ENCODE results near the gene EMILIN1.

The EMILIN1 gene

DNA sequence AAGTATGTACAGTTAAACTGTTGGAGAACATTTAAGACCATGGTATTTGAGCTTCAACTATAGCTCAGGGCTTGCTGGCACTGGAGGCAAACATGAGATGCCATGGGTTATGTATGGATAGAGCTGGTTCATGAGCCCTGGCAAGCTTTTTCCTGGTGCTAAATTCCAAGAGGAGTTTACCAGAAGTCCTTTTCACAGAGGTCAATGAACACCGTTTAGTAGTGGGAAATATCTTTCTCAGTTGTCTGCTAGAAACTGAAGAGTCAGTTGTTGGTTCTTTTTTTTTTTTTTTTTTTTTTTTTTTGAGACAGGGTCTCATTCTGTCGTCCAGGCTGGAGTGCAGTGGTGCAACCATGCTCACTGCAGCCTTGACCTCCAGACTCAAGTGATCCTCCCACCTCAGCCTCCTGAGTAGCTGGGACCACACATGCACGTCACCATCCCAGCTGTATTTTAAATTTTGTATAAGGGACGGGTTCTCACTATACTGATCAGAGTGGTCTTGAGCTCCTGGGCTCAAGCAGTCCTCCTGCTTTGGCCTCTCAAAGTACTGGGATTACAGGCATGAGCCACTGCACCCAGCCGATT lies 9.5 kb downstream of the EMILIN1 start:
- no peak for DNase-seq (ENCODE audit: low read depth, low spot score)
- CTCF ChIA-PET, result interaction anchor here (0.7 to 10.3 kb wide), 22 partner anchors 8 to 215 kb away, joined by 3 to 73 read pairs (median 4); partner anchors contain the start of genes AGBL5, EMILIN1 and TRIM54
- H3K4me3 ChIP-seq (ENCODE audit: low read depth, low read length), result no peak overlapping the region

DNA sequence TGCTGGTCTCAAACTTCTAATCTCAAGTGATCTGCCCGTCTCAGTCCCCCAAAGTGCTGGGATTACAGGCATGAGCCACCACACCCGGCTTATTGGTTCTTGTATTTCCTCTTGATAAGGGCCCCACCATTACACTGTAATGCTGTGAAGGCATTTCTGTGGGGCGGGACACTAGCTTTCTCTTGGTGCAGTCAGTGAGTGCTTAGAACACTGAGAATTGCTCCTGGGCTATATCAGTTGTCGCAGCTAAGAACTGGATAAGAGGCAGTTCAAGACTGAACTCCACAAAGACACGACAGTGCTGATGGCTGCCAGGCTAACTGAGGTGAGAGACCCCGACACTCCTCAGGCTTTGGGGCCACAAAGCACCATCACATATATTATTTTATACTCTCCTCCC lies 10.2 kb downstream of the EMILIN1 start:
- DNase-seq (ENCODE audit: low read depth, low spot score), result no peak
- TF ChIP-seq, protein P1, sequence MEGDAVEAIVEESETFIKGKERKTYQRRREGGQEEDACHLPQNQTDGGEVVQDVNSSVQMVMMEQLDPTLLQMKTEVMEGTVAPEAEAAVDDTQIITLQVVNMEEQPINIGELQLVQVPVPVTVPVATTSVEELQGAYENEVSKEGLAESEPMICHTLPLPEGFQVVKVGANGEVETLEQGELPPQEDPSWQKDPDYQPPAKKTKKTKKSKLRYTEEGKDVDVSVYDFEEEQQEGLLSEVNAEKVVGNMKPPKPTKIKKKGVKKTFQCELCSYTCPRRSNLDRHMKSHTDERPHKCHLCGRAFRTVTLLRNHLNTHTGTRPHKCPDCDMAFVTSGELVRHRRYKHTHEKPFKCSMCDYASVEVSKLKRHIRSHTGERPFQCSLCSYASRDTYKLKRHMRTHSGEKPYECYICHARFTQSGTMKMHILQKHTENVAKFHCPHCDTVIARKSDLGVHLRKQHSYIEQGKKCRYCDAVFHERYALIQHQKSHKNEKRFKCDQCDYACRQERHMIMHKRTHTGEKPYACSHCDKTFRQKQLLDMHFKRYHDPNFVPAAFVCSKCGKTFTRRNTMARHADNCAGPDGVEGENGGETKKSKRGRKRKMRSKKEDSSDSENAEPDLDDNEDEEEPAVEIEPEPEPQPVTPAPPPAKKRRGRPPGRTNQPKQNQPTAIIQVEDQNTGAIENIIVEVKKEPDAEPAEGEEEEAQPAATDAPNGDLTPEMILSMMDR (IDR thresholded peaks at IDR 0.05; ENCODE audit: insufficient read depth, low read length, missing control alignments), result no peak
- no peak overlapping the region for H3K4me3 ChIP-seq (ENCODE audit: low read depth, low read length)
- ChIA-PET CTCF (interaction anchor here (0.7 to 10.3 kb wide), 13 partner anchors 8 to 214 kb away, joined by 3 to 73 read pairs (median 4); partner anchors contain the start of gene TRIM54), POLR2A (interaction anchor here (2.6 kb wide), 1 partner anchor 38 kb away, joined by 18 read pairs; the partner anchor contains the start of gene AGBL5)

More for the DNA sequence above, 9.5 kb downstream of the EMILIN1 start:
- TF ChIP-seq, protein P1 (IDR thresholded peaks at IDR 0.05; ENCODE audit: insufficient read depth, low read length, missing control alignments), result no peak
- POLR2A ChIA-PET, result interaction anchor here (0.9 to 2.6 kb wide), 2 partner anchors 16 to 38 kb away, joined by 3 to 18 read pairs; partner anchors contain the start of genes AGBL5 and OST4

DNA sequence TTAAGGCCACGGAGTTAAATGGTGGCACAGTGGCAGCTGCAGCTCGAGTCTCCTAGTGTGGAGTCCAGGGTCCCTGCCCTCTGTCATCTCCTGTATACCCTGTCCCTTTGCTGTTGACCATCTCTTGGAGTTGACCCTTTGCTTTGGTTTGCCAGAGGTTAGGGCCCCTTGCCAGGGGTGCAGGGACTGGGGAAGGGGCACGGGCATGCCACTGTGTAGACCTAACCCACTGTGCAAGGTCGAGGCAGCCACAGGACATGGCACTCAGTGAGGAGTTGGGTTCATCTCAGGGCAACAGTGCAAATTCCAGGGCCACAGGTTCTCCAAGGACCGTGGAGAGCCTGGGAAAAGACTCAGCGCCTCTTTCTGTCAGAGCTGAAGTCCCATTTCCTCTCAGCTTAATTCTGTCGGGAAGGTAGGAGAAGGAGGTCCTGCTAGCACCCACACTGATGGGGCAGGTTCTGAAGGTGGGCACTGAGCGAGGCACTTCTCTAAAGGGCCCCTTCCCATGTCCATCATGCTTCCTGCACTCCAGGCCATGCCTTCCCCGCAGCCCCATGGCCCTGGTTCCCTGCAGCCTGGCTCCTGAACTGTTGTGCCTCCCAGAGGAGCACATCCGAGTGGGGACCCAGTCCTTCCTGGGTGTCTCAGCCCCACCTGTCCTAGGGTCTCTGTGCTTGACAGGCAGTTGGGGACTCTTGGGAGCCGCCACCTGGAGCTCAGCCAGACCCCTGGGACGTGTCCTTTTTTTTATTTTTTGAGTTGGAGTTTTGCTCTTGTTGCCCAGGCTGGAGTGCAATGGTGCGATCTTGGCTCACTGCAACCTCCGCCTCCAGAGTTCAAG lies 10.9 kb downstream of the EMILIN1 start:
- DNase-seq (ENCODE audit: low read depth, low spot score), result no peak
- TF ChIP-seq, protein P1 (IDR thresholded peaks at IDR 0.05; ENCODE audit: insufficient read depth, low read length, missing control alignments), result no peak
- no peak overlapping the region for H3K4me3 ChIP-seq (ENCODE audit: low read depth, low read length)
- ChIA-PET CTCF (interaction anchor here (0.7 to 10.3 kb wide), 12 partner anchors 7 to 214 kb away, joined by 3 to 73 read pairs (median 4); partner anchors contain the start of genes EMILIN1 and TRIM54), POLR2A (interaction anchor here (1.1 kb wide), 1 partner anchor 9 kb away, joined by 3 read pairs; no protein-coding TSS in a partner anchor)

GRCh38 chr2:27091746-27092695 lies 13.6 kb downstream of the EMILIN1 start:
- no peak overlapping the region for H3K4me3 ChIP-seq (ENCODE audit: low read depth, low read length)
- TF ChIP-seq, protein P1 (IDR thresholded peaks at IDR 0.05; ENCODE audit: insufficient read depth, low read length, missing control alignments), result no peak
- ChIA-PET POLR2A (no interaction called here), CTCF (interaction anchor here (0.7 to 4.0 kb wide), 8 partner anchors 9 to 211 kb away, joined by 3 to 33 read pairs (median 11); partner anchors contain the start of gene EMILIN1)
- no peak for DNase-seq (ENCODE audit: low read depth, low spot score)

GRCh38 chr2:27092696-27093429 lies 14.4 kb downstream of the EMILIN1 start:
- no peak overlapping the region for H3K4me3 ChIP-seq (ENCODE audit: low read depth, low read length)
- CTCF ChIA-PET, result interaction anchor here (1.0 to 4.0 kb wide), 11 partner anchors 10 to 210 kb away, joined by 3 to 33 read pairs (median 7); partner anchors contain the start of gene EMILIN1
- no peak for DNase-seq (ENCODE audit: low read depth, low spot score)
- TF ChIP-seq, protein P1 (IDR thresholded peaks at IDR 0.05; ENCODE audit: insufficient read depth, low read length, missing control alignments), result no peak
- POLR2A ChIA-PET, result interaction anchor here (0.6 kb wide), 1 partner anchor 10 kb away, joined by 3 read pairs; no protein-coding TSS in a partner anchor
